H9 (cell line): ENCODE results near the gene GRID1. TPM values are rescaled to one million over a fixed set of nuclear protein-coding genes. Genes with fewer than 3 reads are reported as not detected.

ENCODE experiments used
- DNase-seq: peaks from one replicate; pipeline ENCODE4 v3.0.0-alpha.2; 2017
- H2AFZ ChIP-seq: one replicate; pipeline ENCODE4 v1.6.1; 2013; ENCODE audit warnings: mild to moderate bottlenecking, low read length, control low read depth, moderate library complexity
- H2AK5ac ChIP-seq: 2 replicates; pipeline ENCODE4 v1.6.1; 2013; ENCODE audit warnings: low read length, control low read depth, mixed read lengths; ENCODE audit not compliant: insufficient read length
- H2BK120ac ChIP-seq: one replicate; pipeline ENCODE4 v1.6.1; 2013; ENCODE audit warnings: low read depth, mild to moderate bottlenecking, low read length, control low read depth, inconsistent platforms; ENCODE audit not compliant: poor library complexity, severe bottlenecking
- H2BK12ac ChIP-seq: 2 replicates; pipeline ENCODE4 v1.6.1; 2013; ENCODE audit warnings: low read length, control low read depth, mixed read lengths, low read depth; ENCODE audit not compliant: insufficient read length
- H2BK15ac ChIP-seq: 2 replicates; pipeline ENCODE4 v1.6.1; 2013; ENCODE audit warnings: low read depth, low read length, control low read depth
- H2BK20ac ChIP-seq: one replicate; pipeline ENCODE4 v1.6.1; 2013; ENCODE audit warnings: low read depth, mild to moderate bottlenecking, low read length, control low read depth, inconsistent platforms; ENCODE audit not compliant: poor library complexity, severe bottlenecking
- H2BK5ac ChIP-seq: 2 replicates; pipeline ENCODE4 v1.6.1; 2013; ENCODE audit warnings: low read length, control low read depth, mixed read lengths; ENCODE audit not compliant: insufficient read length
- H3K14ac ChIP-seq: 2 replicates; pipeline ENCODE4 v1.6.1; 2013; ENCODE audit warnings: low read length, control low read depth; ENCODE audit not compliant: insufficient read depth
- H3K18ac ChIP-seq: 2 replicates; pipeline ENCODE4 v1.6.1; 2013; ENCODE audit warnings: low read depth, mild to moderate bottlenecking, mixed read lengths, low read length, control low read depth; ENCODE audit not compliant: insufficient read length
- H3K23ac ChIP-seq: 2 replicates; pipeline ENCODE4 v1.6.1; 2013; ENCODE audit warnings: low read length, control low read depth, mixed read lengths, low read depth; ENCODE audit not compliant: insufficient read length
- H3K23me2 ChIP-seq: 2 replicates; pipeline ENCODE4 v1.6.1; 2013; ENCODE audit warnings: low read depth, mild to moderate bottlenecking, mixed read lengths, low read length, control low read depth; ENCODE audit not compliant: insufficient read length, poor library complexity, severe bottlenecking
- H3K27ac ChIP-seq: 2 replicates; pipeline ENCODE4 v1.5.1; 2013; ENCODE audit warnings: low read length, control low read depth, mixed read lengths, low read depth; ENCODE audit not compliant: insufficient read length
- H3K27me3 ChIP-seq: 2 replicates; pipeline ENCODE4 v1.6.1; 2013; ENCODE audit warnings: low read length, control low read depth, inconsistent platforms; ENCODE audit not compliant: insufficient read depth
- H3K4ac ChIP-seq: 2 replicates; pipeline ENCODE4 v1.6.1; 2013; ENCODE audit warnings: low read depth, mild to moderate bottlenecking, control low read depth, inconsistent platforms, low read length, moderate library complexity
- H3K4me1 ChIP-seq: 2 replicates; pipeline ENCODE4 v1.6.1; 2013; ENCODE audit warnings: low read length, control low read depth, inconsistent platforms; ENCODE audit not compliant: insufficient read depth
- H3K4me2 ChIP-seq: 2 replicates; pipeline ENCODE4 v1.6.1; 2013; ENCODE audit warnings: low read length, control low read depth, mixed read lengths; ENCODE audit not compliant: insufficient read length, insufficient read depth
- H3K56ac ChIP-seq: 2 replicates; pipeline ENCODE4 v1.6.1; 2013; ENCODE audit warnings: low read depth, mild to moderate bottlenecking, mixed read lengths, low read length, control low read depth; ENCODE audit not compliant: insufficient read length
- H3K79me1 ChIP-seq: 2 replicates; pipeline ENCODE4 v1.6.1; 2013; ENCODE audit warnings: low read depth, mild to moderate bottlenecking, moderate library complexity, low read length, control low read depth, inconsistent platforms; ENCODE audit not compliant: insufficient read depth, poor library complexity, severe bottlenecking
- H3K79me2 ChIP-seq: 2 replicates; pipeline ENCODE4 v1.6.1; 2013; ENCODE audit warnings: low read length, control low read depth, inconsistent platforms; ENCODE audit not compliant: insufficient read depth
- H3K9ac ChIP-seq: 2 replicates; pipeline ENCODE4 v1.6.1; 2013; ENCODE audit warnings: low read length, control low read depth, mixed read lengths; ENCODE audit not compliant: insufficient read length; ENCODE audit errors: extremely low read depth
- H3K9me3 ChIP-seq: one replicate; pipeline ENCODE4 v1.6.1; 2013; ENCODE audit warnings: low read depth, low read length, inconsistent platforms; ENCODE audit not compliant: control insufficient read depth
- H3T11ph ChIP-seq: one replicate; pipeline ENCODE4 v1.6.1; 2013; ENCODE audit warnings: mild to moderate bottlenecking, low read length, control low read depth, inconsistent platforms
- H4K20me1 ChIP-seq: one replicate; pipeline ENCODE4 v1.6.1; 2013; ENCODE audit not compliant: control insufficient read depth, insufficient read length, insufficient read depth
- H4K5ac ChIP-seq: 2 replicates; pipeline ENCODE4 v1.6.1; 2013; ENCODE audit warnings: low read depth, mild to moderate bottlenecking, mixed read lengths, low read length, control low read depth; ENCODE audit not compliant: insufficient read length
- H4K8ac ChIP-seq: replicated peaks from 2 replicates; pipeline ENCODE4 v1.6.1; 2013; ENCODE audit warnings: low read length, control low read depth, mixed read lengths, low read depth; ENCODE audit not compliant: insufficient read length
- H4K91ac ChIP-seq: 2 replicates; pipeline ENCODE4 v1.6.1; 2013; ENCODE audit warnings: low read depth, mild to moderate bottlenecking, moderate library complexity, mixed read lengths, low read length, control low read depth; ENCODE audit not compliant: insufficient read length
- H3K27ac Mint-ChIP-seq, 3 experiments: 2 replicates in 2 of 3; 3 replicates in 1 of 3; pipeline ENCODE4 v1.8.0; 2020 to 2021; ENCODE audit warnings: mixed read lengths in 3 of 3, mild to moderate bottlenecking in 1 of 3, moderate library complexity in 1 of 3
- H3K27me3 Mint-ChIP-seq: 2 replicates; pipeline ENCODE4 v1.8.0; 2021; ENCODE audit warnings: low read depth, mild to moderate bottlenecking, moderate library complexity, mixed read lengths
- H3K36me3 Mint-ChIP-seq, 3 experiments: 2 replicates in 2 of 3; 3 replicates in 1 of 3; pipeline ENCODE4 v1.8.0; 2020 to 2021; ENCODE audit warnings: low read depth in 3 of 3, mixed read lengths in 3 of 3; ENCODE audit not compliant: insufficient read depth in 1 of 3
- H3K4me1 Mint-ChIP-seq, 2 experiments: 2 replicates each; pipeline ENCODE4 v1.8.0; 2020; ENCODE audit warnings: mixed read lengths in 2 of 2
- H3K4me3 Mint-ChIP-seq, 2 experiments: 2 replicates in 1 of 2; 3 replicates in 1 of 2; pipeline ENCODE4 v1.8.0; 2020 to 2021; ENCODE audit warnings: mild to moderate bottlenecking in 2 of 2, mixed read lengths in 2 of 2, moderate library complexity in 1 of 2
- H3K9me3 Mint-ChIP-seq, 2 experiments: 2 replicates in 1 of 2; 3 replicates in 1 of 2; pipeline ENCODE4 v1.8.0; 2020; ENCODE audit warnings: mild to moderate bottlenecking in 2 of 2, mixed read lengths in 2 of 2, moderate library complexity in 1 of 2
- WGBS: extraction: QIAGEN DNeasy Blood & Tissue Kit; methylation state at CpG from one replicate; pipeline ENCODE4 v1.1.7; 2013; ENCODE audit warnings: missing lambda C conversion rate, low lambda C conversion rate, mixed read lengths; ENCODE audit not compliant: insufficient read length; ENCODE audit errors: extremely low coverage; 5-methylcytosine and 5-hydroxymethylcytosine counted together
- total RNA-seq: library from RNA; stranded (reverse); gene quantifications from 2 replicates; pipeline ENCODE4 v1.2.1, GENCODE V29; 2021
- TF ChIP-seq, protein P1 (sequence below): fragments of 200-600 bp; sonication (generic); conservative IDR thresholded peaks from 3 replicates; pipeline ENCODE4 v1.8.0; 2021; ENCODE audit warnings: antibody characterized with exemption, mild to moderate bottlenecking

Gene GRID1
- total RNA-seq, 1 experiment from 2014 or later, result 0.35 TPM

- no peak overlapping the region for H4K91ac ChIP-seq
- H3K18ac ChIP-seq, result no peak overlapping the region
- no peak overlapping the region for H2AK5ac ChIP-seq
- peak overlapping the region in 2 of 3 experiments; percentile 34 to 93; a peak in 2 of 7 replicates for H3K27ac Mint-ChIP-seq
- H3K23me2 ChIP-seq, result no peaks in the 10 kb centered on the region
- H3K79me2 ChIP-seq, result no peaks in the 10 kb centered on the region
- H2BK15ac ChIP-seq, result no peak overlapping the region
- H3K23ac ChIP-seq, result no peak overlapping the region
- H3K27me3 ChIP-seq, result no peaks in the 10 kb centered on the region
- H2AFZ ChIP-seq, result no peak overlapping the region
- no peaks in the 10 kb centered on the region for H4K20me1 ChIP-seq
- TF ChIP-seq, protein P1, sequence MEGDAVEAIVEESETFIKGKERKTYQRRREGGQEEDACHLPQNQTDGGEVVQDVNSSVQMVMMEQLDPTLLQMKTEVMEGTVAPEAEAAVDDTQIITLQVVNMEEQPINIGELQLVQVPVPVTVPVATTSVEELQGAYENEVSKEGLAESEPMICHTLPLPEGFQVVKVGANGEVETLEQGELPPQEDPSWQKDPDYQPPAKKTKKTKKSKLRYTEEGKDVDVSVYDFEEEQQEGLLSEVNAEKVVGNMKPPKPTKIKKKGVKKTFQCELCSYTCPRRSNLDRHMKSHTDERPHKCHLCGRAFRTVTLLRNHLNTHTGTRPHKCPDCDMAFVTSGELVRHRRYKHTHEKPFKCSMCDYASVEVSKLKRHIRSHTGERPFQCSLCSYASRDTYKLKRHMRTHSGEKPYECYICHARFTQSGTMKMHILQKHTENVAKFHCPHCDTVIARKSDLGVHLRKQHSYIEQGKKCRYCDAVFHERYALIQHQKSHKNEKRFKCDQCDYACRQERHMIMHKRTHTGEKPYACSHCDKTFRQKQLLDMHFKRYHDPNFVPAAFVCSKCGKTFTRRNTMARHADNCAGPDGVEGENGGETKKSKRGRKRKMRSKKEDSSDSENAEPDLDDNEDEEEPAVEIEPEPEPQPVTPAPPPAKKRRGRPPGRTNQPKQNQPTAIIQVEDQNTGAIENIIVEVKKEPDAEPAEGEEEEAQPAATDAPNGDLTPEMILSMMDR, result no peak
- peaks cover 0 to 2% (median 0%) of the 10 kb centered on the region in 3 experiments; a peak in 1 of 7 replicates for H3K36me3 Mint-ChIP-seq
- peak; percentile 16 for DNase-seq
- no peak overlapping the region for H4K8ac ChIP-seq
- no peak overlapping the region for H3K27ac ChIP-seq
- H3K4me3 Mint-ChIP-seq, result no peak overlapping the region
- no peak overlapping the region for H2BK5ac ChIP-seq
- H4K5ac ChIP-seq, result no peak overlapping the region
- peaks cover 3 to 6% of the 10 kb centered on the region in 2 experiments; a peak in 3 of 5 replicates for H3K9me3 Mint-ChIP-seq
- no peaks in the 10 kb centered on the region for H3K9me3 ChIP-seq
- no peak overlapping the region for H3K14ac ChIP-seq
- no peak overlapping the region for H3T11ph ChIP-seq
- no peak overlapping the region for H2BK120ac ChIP-seq
- H3K4me1 Mint-ChIP-seq, result peaks cover 18 to 20% of the 10 kb centered on the region in 2 experiments
- H2BK12ac ChIP-seq, result no peak overlapping the region
- no peak overlapping the region for H3K4me2 ChIP-seq
- H2BK20ac ChIP-seq, result no peak overlapping the region
- H3K27me3 Mint-ChIP-seq, result peaks cover 6% of the 10 kb centered on the region
- H3K56ac ChIP-seq, result no peak overlapping the region
- H3K9ac ChIP-seq, result no peak overlapping the region
- peaks cover 7% of the 10 kb centered on the region; the same call in 1 of the 2 replicates for H3K4me1 ChIP-seq
- WGBS, result no CpG with 5 or more reads among the region's 14 CpGs
- H3K79me1 ChIP-seq, result no peaks in the 10 kb centered on the region
- H3K4ac ChIP-seq, result no peak overlapping the region
Measured at GRCh38 chr10:86255405-86256251, 111.0 kb downstream of the GRID1 start.
